WTC11 (cell line): Measurements from ENCODE around the gene CCDC51. TPM values are rescaled to one million over a fixed set of nuclear protein-coding genes. Genes with fewer than 3 reads are reported as not detected.

Source experiments
- ATAC-seq: fragments of 200-7000 bp; cut with Tn5 transposase; 2 replicates; pipeline ENCODE4 v1.10.0; 2021; ENCODE audit warnings: mild to moderate bottlenecking, moderate library complexity
- CTCF ChIA-PET: fragments of 300-600 bp; sonication (Branson Sonifier 250); formaldehyde crosslinking; loops from one replicate; lab custom pipeline; 2021; ENCODE audit warnings: antibody characterized with exemption; lab: Charles Lee
- POLR2A ChIA-PET: fragments of 350-600 bp; sonication (Branson Sonifier 250); formaldehyde crosslinking; loops from one replicate; lab custom pipeline; 2021; ENCODE audit warnings: antibody characterized with exemption; lab: Charles Lee
- DNase-seq: peaks from one replicate; pipeline ENCODE4 v3.0.0; 2021; ENCODE audit warnings: low spot score
- H3K27ac Mint-ChIP-seq: 2 replicates; pipeline ENCODE4 v1.8.0; 2021; ENCODE audit warnings: mixed read lengths
- H3K27me3 Mint-ChIP-seq: 2 replicates; pipeline ENCODE4 v1.8.0; 2021; ENCODE audit warnings: low read depth, mild to moderate bottlenecking, moderate library complexity, mixed read lengths
- H3K36me3 Mint-ChIP-seq: 2 replicates; pipeline ENCODE4 v1.8.0; 2021; ENCODE audit warnings: mixed read lengths
- H3K4me1 Mint-ChIP-seq: 2 replicates; pipeline ENCODE4 v1.8.0; 2022; ENCODE audit warnings: mixed read lengths
- H3K4me3 Mint-ChIP-seq: 2 replicates; pipeline ENCODE4 v1.8.0; 2021; ENCODE audit warnings: mild to moderate bottlenecking, moderate library complexity, mixed read lengths
- H3K9me3 Mint-ChIP-seq: 2 replicates; pipeline ENCODE4 v1.8.0; 2021; ENCODE audit warnings: mixed read lengths
- ATF1 ChIP-seq: sonication (generic); formaldehyde crosslinking; IDR thresholded peaks from 2 replicates; pipeline ENCODE4 v1.8.1; 2023; ENCODE audit warnings: mild to moderate bottlenecking, moderate library complexity, missing genetic modification reagents
- CTCF ChIP-seq: fragments of 200-600 bp; IDR thresholded peaks from 2 replicates; pipeline ENCODE4 v1.8.0; 2022; ENCODE audit warnings: antibody characterized with exemption
- ERG ChIP-seq: fragments of 250-450 bp; sonication (Bioruptor Pico); IDR thresholded peaks from 2 replicates; pipeline ENCODE4 v1.8.0; 2021; ENCODE audit warnings: mild to moderate bottlenecking
- ETV6 ChIP-seq: sonication (generic); formaldehyde crosslinking; IDR thresholded peaks from 2 replicates; pipeline ENCODE4 v1.8.1; 2022; ENCODE audit warnings: mild to moderate bottlenecking, missing genetic modification reagents
- HMGA2 ChIP-seq: fragments of 250-450 bp; sonication (Bioruptor Pico); IDR thresholded peaks from 2 replicates; pipeline ENCODE4 v1.4.0; 2021; ENCODE audit warnings: mild to moderate bottlenecking, moderate library complexity
- KAT7 ChIP-seq: sonication (generic); formaldehyde crosslinking; IDR thresholded peaks from 2 replicates; pipeline ENCODE4 v1.8.1; 2023; ENCODE audit warnings: missing genetic modification reagents, mild to moderate bottlenecking, borderline replicate concordance
- TEAD1 ChIP-seq: sonication (generic); formaldehyde crosslinking; IDR thresholded peaks from 2 replicates; pipeline ENCODE4 v1.8.0; 2022; ENCODE audit warnings: mild to moderate bottlenecking, missing genetic modification reagents
- ZBTB21 ChIP-seq: sonication (generic); formaldehyde crosslinking; IDR thresholded peaks from 2 replicates; pipeline ENCODE4 v1.8.1; 2023; ENCODE audit warnings: mild to moderate bottlenecking, missing genetic modification reagents, borderline replicate concordance
- ZMAT4 ChIP-seq: fragments of 250-450 bp; sonication (Bioruptor Pico); IDR thresholded peaks from 2 replicates; pipeline ENCODE4 v1.9.0; 2021; ENCODE audit warnings: mild to moderate bottlenecking
- ZNF263 ChIP-seq: sonication (generic); formaldehyde crosslinking; IDR thresholded peaks from 2 replicates; pipeline ENCODE4 v1.8.1; 2022; ENCODE audit warnings: low read depth, mild to moderate bottlenecking, moderate library complexity, missing genetic modification reagents
- ZNF281 ChIP-seq: sonication (generic); formaldehyde crosslinking; IDR thresholded peaks from 2 replicates; pipeline ENCODE4 v1.8.0; 2023; ENCODE audit warnings: mild to moderate bottlenecking, missing genetic modification reagents
- ZNF425 ChIP-seq: fragments of 250-450 bp; sonication (Bioruptor Pico); conservative IDR thresholded peaks from 2 replicates; pipeline ENCODE4 v1.9.0; 2021; ENCODE audit warnings: mild to moderate bottlenecking
- ZSCAN18 ChIP-seq: fragments of 250-450 bp; sonication (Bioruptor Pico); IDR thresholded peaks from 2 replicates; pipeline ENCODE4 v2.1.2; 2022; ENCODE audit warnings: mild to moderate bottlenecking, moderate library complexity
- total RNA-seq: library from RNA; stranded (reverse); gene quantifications from 3 replicates; pipeline ENCODE4 v1.2.3, GENCODE V29; 2021

CCDC51 gene
- total RNA-seq, 1 experiment from 2014 or later, result 25.1 TPM

GRCh38 chr3:48415251-48415953, 24.5 kb downstream of the CCDC51 start:
- Mint-ChIP-seq H3K9me3 (no peaks in the 10 kb centered on the region), H3K4me3 (no peak overlapping the region), H3K27me3 (no peaks in the 10 kb centered on the region), H3K4me1 (no peaks in the 10 kb centered on the region), H3K27ac (no peak overlapping the region), H3K36me3 (peaks cover 54% of the 10 kb centered on the region)
- POLR2A ChIA-PET, result no interaction called here
- TF ChIP-seq ZNF425 (CRISPR knock-in tag) (no peak), ZNF281 (CRISPR knock-in tag) (no peak), KAT7 (CRISPR knock-in tag) (no peak), ZMAT4 (CRISPR knock-in tag) (no peak), TEAD1 (CRISPR knock-in tag) (no peak), ATF1 (no peak), ZBTB21 (no peak), HMGA2 (CRISPR knock-in tag) (no peak), ZNF263 (no peak), ZSCAN18 (CRISPR knock-in tag) (no peak)
- no peak for DNase-seq
- CTCF ChIA-PET, result interaction anchor here (1.2 to 18.3 kb wide), 4 partner anchors 15 to 21 kb away, joined by 3 to 218 read pairs (median 12); no protein-coding TSS in a partner anchor
- peak; percentile 65 for ATAC-seq

- H3K27ac Mint-ChIP-seq, result no peak overlapping the region
- CTCF ChIA-PET, result interaction anchor here (1.2 to 18.3 kb wide), 3 partner anchors 14 to 22 kb away, joined by 3 to 218 read pairs (median 14); no protein-coding TSS in a partner anchor
- POLR2A ChIA-PET, result no interaction called here
- H3K4me3 Mint-ChIP-seq, result no peak overlapping the region
- H3K4me1 Mint-ChIP-seq, result no peaks in the 10 kb centered on the region
- no peaks in the 10 kb centered on the region for H3K9me3 Mint-ChIP-seq
- no peaks in the 10 kb centered on the region for H3K27me3 Mint-ChIP-seq
- no peak for ATAC-seq
- no peak for TF ChIP-seq ERG
- no peak for TF ChIP-seq CTCF
- no peak for TF ChIP-seq ETV6 (CRISPR knock-in tag)
- H3K36me3 Mint-ChIP-seq, result peaks cover 58% of the 10 kb centered on the region
- DNase-seq, result no peak
Observed at GRCh38 chr3:48414376-48415250, 25.3 kb downstream of the CCDC51 start.
